WTC11 (cell line): ENCODE measurements around the gene RAPGEF3. TPM values are rescaled to one million over a fixed set of nuclear protein-coding genes. Genes with fewer than 3 reads are reported as not detected.

Experiments
- ATAC-seq: fragments of 200-7000 bp; cut with Tn5 transposase; 2 replicates; pipeline ENCODE4 v1.10.0; 2021; ENCODE audit warnings: mild to moderate bottlenecking, moderate library complexity
- CTCF ChIA-PET: fragments of 300-600 bp; sonication (Branson Sonifier 250); formaldehyde crosslinking; loops from one replicate; lab custom pipeline; 2021; ENCODE audit warnings: antibody characterized with exemption; lab: Charles Lee
- POLR2A ChIA-PET: fragments of 350-600 bp; sonication (Branson Sonifier 250); formaldehyde crosslinking; loops from one replicate; lab custom pipeline; 2021; ENCODE audit warnings: antibody characterized with exemption; lab: Charles Lee
- DNase-seq: peaks from one replicate; pipeline ENCODE4 v3.0.0; 2021; ENCODE audit warnings: low spot score
- H3K27ac Mint-ChIP-seq: 2 replicates; pipeline ENCODE4 v1.8.0; 2021; ENCODE audit warnings: mixed read lengths
- H3K27me3 Mint-ChIP-seq: 2 replicates; pipeline ENCODE4 v1.8.0; 2021; ENCODE audit warnings: low read depth, mild to moderate bottlenecking, moderate library complexity, mixed read lengths
- H3K36me3 Mint-ChIP-seq: 2 replicates; pipeline ENCODE4 v1.8.0; 2021; ENCODE audit warnings: mixed read lengths
- H3K4me1 Mint-ChIP-seq: 2 replicates; pipeline ENCODE4 v1.8.0; 2022; ENCODE audit warnings: mixed read lengths
- H3K4me3 Mint-ChIP-seq: 2 replicates; pipeline ENCODE4 v1.8.0; 2021; ENCODE audit warnings: mild to moderate bottlenecking, moderate library complexity, mixed read lengths
- H3K9me3 Mint-ChIP-seq: 2 replicates; pipeline ENCODE4 v1.8.0; 2021; ENCODE audit warnings: mixed read lengths
- ETV6 ChIP-seq: sonication (generic); formaldehyde crosslinking; IDR thresholded peaks from 2 replicates; pipeline ENCODE4 v1.8.1; 2022; ENCODE audit warnings: mild to moderate bottlenecking, missing genetic modification reagents
- FOXK1 ChIP-seq: sonication (generic); formaldehyde crosslinking; IDR thresholded peaks from 2 replicates; pipeline ENCODE4 v1.8.0; 2022; ENCODE audit warnings: mild to moderate bottlenecking, moderate library complexity, missing genetic modification reagents
- GABPB1 ChIP-seq: sonication (generic); formaldehyde crosslinking; IDR thresholded peaks from 2 replicates; pipeline ENCODE4 v1.8.1; 2023; ENCODE audit warnings: mild to moderate bottlenecking, missing genetic modification reagents
- NFYB ChIP-seq: sonication (generic); formaldehyde crosslinking; conservative IDR thresholded peaks from 2 replicates; pipeline ENCODE4 v1.8.0; 2022; ENCODE audit warnings: low read depth, missing genetic modification reagents
- SMAD4 ChIP-seq: sonication (generic); formaldehyde crosslinking; IDR thresholded peaks from 2 replicates; pipeline ENCODE4 v1.8.0; 2022; ENCODE audit warnings: mild to moderate bottlenecking, missing genetic modification reagents
- TCF7 ChIP-seq: sonication (generic); formaldehyde crosslinking; IDR thresholded peaks from 2 replicates; pipeline ENCODE4 v1.8.0; 2022; ENCODE audit warnings: mild to moderate bottlenecking, low read depth, missing genetic modification reagents, moderate library complexity
- ZNF232 ChIP-seq: sonication (generic); formaldehyde crosslinking; IDR thresholded peaks from 2 replicates; pipeline ENCODE4 v1.8.0; 2022; ENCODE audit warnings: mild to moderate bottlenecking, missing genetic modification reagents
- ZNF317 ChIP-seq: sonication (generic); formaldehyde crosslinking; IDR thresholded peaks from 2 replicates; pipeline ENCODE4 v1.8.1; 2023; ENCODE audit warnings: low read depth, mild to moderate bottlenecking, moderate library complexity, missing genetic modification reagents, borderline replicate concordance
- ZNF423 ChIP-seq: fragments of 250-450 bp; sonication (Bioruptor Pico); IDR thresholded peaks from 2 replicates; pipeline ENCODE4 v2.1.2; 2022; ENCODE audit warnings: mild to moderate bottlenecking, moderate library complexity
- total RNA-seq: library from RNA; stranded (reverse); gene quantifications from 3 replicates; pipeline ENCODE4 v1.2.3, GENCODE V29; 2021
- TF ChIP-seq, protein P1 (sequence below): sonication (generic); formaldehyde crosslinking; conservative IDR thresholded peaks from 2 replicates; pipeline ENCODE4 v1.8.1; 2023; ENCODE audit warnings: mild to moderate bottlenecking, low read depth, missing genetic modification reagents, moderate library complexity
- TF ChIP-seq, protein P2 (sequence below): sonication (generic); formaldehyde crosslinking; IDR thresholded peaks from 2 replicates; pipeline ENCODE4 v1.8.0; 2022; ENCODE audit warnings: mild to moderate bottlenecking, missing genetic modification reagents
- TF ChIP-seq, protein P3 (sequence below): fragments of 250-450 bp; sonication (Bioruptor Pico); conservative IDR thresholded peaks from 2 replicates; pipeline ENCODE4 v1.9.0; 2021; ENCODE audit warnings: mild to moderate bottlenecking
- TF ChIP-seq, protein P4 (sequence below): sonication (generic); formaldehyde crosslinking; IDR thresholded peaks from 2 replicates; pipeline ENCODE4 v1.8.1; 2022; ENCODE audit warnings: low read depth, missing genetic modification reagents, borderline replicate concordance
- TF ChIP-seq, protein P5 (sequence below): sonication (generic); formaldehyde crosslinking; IDR thresholded peaks from 2 replicates; pipeline ENCODE4 v1.8.0; 2023; ENCODE audit warnings: mild to moderate bottlenecking, missing genetic modification reagents
- TF ChIP-seq, protein P6 (sequence below): fragments of 250-450 bp; sonication (Bioruptor Pico); IDR thresholded peaks from 2 replicates; pipeline ENCODE4 v1.9.0; 2021; ENCODE audit warnings: moderate library complexity, mild to moderate bottlenecking, inconsistent platforms, borderline replicate concordance
- TF ChIP-seq, protein P7 (sequence below): fragments of 250-450 bp; sonication (Bioruptor Pico); IDR thresholded peaks from 2 replicates; pipeline ENCODE4 v1.8.0; 2021; ENCODE audit warnings: mild to moderate bottlenecking
- TF ChIP-seq, protein P8 (sequence below): sonication (generic); formaldehyde crosslinking; IDR thresholded peaks from 2 replicates; pipeline ENCODE4 v1.8.1; 2023; ENCODE audit warnings: mild to moderate bottlenecking, moderate library complexity, missing genetic modification reagents

Gene RAPGEF3
- total RNA-seq, 1 experiment from 2014 or later: 13.3 TPM

DNA sequence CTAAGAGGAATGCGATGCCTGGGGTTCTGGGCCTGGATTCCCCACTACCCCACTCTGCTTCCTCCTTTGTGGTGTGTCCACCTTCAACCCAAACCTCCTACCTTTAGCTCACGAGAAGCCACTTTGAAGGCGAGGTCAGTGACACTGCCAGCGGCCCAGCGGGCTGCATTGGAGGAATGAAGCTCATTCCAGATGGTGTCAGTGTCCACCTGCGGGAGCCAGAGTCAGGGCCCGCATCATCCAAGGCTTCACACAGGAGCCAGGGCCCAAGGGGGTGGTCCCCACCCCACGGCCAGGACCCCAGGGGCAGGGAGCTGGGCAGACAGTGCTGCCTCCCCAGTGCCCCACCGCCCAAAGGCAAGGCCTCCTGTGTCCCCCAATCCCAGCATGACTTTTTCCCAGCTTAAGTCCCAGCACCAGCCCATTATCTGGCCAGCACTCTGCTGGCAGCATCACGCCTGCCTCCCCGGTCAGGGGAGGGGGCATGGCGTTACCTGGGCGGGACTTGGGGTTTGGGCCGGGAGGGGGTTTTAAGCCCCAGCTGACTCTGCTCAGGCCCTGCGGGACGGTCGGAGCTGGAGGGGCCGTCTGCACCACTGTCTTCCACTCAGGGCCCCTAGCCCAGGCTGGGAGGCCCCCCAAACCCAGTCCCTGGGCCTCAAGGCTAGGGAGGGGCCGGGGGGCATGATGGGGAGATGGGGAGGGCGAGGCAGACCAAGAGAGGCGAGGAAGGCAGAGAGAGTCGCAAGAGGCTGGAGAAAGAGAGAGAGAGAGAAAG lies 31.2 kb upstream of the RAPGEF3 start:
- H3K36me3 Mint-ChIP-seq: peaks cover 58% of the 10 kb centered on the region
- DNase-seq (no peak), ATAC-seq (no peak)
- CTCF ChIA-PET: interaction anchor here (1.5 to 4.2 kb wide), 5 partner anchors 10 to 48 kb away, joined by 3 to 36 read pairs (median 13); no protein-coding TSS in a partner anchor
- no peaks in the 10 kb centered on the region for H3K27me3 Mint-ChIP-seq
- TF ChIP-seq GABPB1 (CRISPR knock-in tag) (no peak), ZNF232 (no peak), SMAD4 (no peak), NFYB (CRISPR knock-in tag) (no peak), ETV6 (CRISPR knock-in tag) (no peak), FOXK1 (CRISPR knock-in tag) (no peak), ZNF317 (CRISPR knock-in tag) (no peak), TCF7 (no peak), ZNF423 (CRISPR knock-in tag) (no peak)
- TF ChIP-seq, protein P1, sequence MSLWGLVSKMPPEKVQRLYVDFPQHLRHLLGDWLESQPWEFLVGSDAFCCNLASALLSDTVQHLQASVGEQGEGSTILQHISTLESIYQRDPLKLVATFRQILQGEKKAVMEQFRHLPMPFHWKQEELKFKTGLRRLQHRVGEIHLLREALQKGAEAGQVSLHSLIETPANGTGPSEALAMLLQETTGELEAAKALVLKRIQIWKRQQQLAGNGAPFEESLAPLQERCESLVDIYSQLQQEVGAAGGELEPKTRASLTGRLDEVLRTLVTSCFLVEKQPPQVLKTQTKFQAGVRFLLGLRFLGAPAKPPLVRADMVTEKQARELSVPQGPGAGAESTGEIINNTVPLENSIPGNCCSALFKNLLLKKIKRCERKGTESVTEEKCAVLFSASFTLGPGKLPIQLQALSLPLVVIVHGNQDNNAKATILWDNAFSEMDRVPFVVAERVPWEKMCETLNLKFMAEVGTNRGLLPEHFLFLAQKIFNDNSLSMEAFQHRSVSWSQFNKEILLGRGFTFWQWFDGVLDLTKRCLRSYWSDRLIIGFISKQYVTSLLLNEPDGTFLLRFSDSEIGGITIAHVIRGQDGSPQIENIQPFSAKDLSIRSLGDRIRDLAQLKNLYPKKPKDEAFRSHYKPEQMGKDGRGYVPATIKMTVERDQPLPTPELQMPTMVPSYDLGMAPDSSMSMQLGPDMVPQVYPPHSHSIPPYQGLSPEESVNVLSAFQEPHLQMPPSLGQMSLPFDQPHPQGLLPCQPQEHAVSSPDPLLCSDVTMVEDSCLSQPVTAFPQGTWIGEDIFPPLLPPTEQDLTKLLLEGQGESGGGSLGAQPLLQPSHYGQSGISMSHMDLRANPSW (CRISPR knock-in tag): no peak
- TF ChIP-seq, protein P2, sequence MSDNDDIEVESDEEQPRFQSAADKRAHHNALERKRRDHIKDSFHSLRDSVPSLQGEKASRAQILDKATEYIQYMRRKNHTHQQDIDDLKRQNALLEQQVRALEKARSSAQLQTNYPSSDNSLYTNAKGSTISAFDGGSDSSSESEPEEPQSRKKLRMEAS: no peak
- TF ChIP-seq, protein P3, sequence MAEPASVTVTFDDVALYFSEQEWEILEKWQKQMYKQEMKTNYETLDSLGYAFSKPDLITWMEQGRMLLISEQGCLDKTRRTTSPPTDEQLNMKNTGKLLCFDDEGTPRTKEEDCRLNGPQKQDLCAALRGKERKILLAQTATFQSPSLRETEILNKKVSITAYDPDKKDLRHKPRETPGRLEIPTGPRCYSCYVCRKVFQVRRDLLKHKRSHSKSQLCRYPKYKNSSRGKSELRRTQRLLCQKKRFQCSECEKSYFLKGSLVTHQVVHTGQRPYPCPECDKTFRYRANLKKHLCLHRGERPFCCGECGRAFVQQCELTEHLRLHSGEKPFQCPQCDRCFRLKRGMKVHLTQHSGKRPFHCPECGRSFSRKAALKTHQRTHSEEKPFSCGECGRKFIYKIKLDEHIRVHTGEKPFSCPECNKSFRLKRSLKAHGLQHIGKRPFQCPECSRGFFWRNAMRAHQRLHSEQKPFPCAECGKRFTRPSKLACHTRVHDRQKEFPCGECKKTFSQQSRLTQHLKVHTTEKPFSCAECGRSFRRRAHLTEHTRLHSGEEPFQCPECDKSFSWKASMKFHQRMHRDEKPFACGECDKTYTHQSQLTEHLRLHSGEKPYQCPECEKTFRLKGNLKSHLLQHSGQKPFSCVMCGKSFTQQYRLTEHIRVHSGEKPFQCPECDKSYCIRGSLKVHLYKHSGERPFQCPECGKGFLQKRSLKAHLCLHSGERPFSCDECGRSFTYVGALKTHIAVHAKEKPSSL (CRISPR knock-in tag): no peak
- TF ChIP-seq, protein P4, sequence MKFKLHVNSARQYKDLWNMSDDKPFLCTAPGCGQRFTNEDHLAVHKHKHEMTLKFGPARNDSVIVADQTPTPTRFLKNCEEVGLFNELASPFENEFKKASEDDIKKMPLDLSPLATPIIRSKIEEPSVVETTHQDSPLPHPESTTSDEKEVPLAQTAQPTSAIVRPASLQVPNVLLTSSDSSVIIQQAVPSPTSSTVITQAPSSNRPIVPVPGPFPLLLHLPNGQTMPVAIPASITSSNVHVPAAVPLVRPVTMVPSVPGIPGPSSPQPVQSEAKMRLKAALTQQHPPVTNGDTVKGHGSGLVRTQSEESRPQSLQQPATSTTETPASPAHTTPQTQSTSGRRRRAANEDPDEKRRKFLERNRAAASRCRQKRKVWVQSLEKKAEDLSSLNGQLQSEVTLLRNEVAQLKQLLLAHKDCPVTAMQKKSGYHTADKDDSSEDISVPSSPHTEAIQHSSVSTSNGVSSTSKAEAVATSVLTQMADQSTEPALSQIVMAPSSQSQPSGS: no peak
- TF ChIP-seq, protein P5, sequence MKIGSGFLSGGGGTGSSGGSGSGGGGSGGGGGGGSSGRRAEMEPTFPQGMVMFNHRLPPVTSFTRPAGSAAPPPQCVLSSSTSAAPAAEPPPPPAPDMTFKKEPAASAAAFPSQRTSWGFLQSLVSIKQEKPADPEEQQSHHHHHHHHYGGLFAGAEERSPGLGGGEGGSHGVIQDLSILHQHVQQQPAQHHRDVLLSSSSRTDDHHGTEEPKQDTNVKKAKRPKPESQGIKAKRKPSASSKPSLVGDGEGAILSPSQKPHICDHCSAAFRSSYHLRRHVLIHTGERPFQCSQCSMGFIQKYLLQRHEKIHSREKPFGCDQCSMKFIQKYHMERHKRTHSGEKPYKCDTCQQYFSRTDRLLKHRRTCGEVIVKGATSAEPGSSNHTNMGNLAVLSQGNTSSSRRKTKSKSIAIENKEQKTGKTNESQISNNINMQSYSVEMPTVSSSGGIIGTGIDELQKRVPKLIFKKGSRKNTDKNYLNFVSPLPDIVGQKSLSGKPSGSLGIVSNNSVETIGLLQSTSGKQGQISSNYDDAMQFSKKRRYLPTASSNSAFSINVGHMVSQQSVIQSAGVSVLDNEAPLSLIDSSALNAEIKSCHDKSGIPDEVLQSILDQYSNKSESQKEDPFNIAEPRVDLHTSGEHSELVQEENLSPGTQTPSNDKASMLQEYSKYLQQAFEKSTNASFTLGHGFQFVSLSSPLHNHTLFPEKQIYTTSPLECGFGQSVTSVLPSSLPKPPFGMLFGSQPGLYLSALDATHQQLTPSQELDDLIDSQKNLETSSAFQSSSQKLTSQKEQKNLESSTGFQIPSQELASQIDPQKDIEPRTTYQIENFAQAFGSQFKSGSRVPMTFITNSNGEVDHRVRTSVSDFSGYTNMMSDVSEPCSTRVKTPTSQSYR (CRISPR knock-in tag): no peak
- TF ChIP-seq, protein P6, sequence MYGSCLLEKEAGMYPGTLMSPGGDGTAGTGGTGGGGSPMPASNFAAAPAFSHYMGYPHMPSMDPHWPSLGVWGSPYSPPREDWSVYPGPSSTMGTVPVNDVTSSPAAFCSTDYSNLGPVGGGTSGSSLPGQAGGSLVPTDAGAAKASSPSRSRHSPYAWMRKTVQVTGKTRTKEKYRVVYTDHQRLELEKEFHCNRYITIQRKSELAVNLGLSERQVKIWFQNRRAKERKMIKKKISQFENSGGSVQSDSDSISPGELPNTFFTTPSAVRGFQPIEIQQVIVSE: no peak
- TF ChIP-seq, protein P7, sequence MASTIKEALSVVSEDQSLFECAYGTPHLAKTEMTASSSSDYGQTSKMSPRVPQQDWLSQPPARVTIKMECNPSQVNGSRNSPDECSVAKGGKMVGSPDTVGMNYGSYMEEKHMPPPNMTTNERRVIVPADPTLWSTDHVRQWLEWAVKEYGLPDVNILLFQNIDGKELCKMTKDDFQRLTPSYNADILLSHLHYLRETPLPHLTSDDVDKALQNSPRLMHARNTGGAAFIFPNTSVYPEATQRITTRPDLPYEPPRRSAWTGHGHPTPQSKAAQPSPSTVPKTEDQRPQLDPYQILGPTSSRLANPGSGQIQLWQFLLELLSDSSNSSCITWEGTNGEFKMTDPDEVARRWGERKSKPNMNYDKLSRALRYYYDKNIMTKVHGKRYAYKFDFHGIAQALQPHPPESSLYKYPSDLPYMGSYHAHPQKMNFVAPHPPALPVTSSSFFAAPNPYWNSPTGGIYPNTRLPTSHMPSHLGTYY: no peak
- TF ChIP-seq, protein P8, sequence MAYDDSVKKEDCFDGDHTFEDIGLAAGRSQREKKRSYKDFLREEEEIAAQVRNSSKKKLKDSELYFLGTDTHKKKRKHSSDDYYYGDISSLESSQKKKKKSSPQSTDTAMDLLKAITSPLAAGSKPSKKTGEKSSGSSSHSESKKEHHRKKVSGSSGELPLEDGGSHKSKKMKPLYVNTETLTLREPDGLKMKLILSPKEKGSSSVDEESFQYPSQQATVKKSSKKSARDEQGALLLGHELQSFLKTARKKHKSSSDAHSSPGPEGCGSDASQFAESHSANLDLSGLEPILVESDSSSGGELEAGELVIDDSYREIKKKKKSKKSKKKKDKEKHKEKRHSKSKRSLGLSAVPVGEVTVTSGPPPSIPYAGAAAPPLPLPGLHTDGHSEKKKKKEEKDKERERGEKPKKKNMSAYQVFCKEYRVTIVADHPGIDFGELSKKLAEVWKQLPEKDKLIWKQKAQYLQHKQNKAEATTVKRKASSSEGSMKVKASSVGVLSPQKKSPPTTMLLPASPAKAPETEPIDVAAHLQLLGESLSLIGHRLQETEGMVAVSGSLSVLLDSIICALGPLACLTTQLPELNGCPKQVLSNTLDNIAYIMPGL (CRISPR knock-in tag): no peak
- no peak overlapping the region for H3K27ac Mint-ChIP-seq
- no peaks in the 10 kb centered on the region for H3K4me1 Mint-ChIP-seq
- H3K9me3 Mint-ChIP-seq: no peaks in the 10 kb centered on the region
- H3K4me3 Mint-ChIP-seq: no peak overlapping the region
- POLR2A ChIA-PET: interaction anchor here (1.0 kb wide), 1 partner anchor 18 kb away, joined by 3 read pairs; no protein-coding TSS in a partner anchor
